SK-N-MC (cell line): ENCODE measurements around the gene DLGAP3.

Source experiments
- DNase-seq: peaks from one replicate; pipeline ENCODE4 v3.0.0-alpha.2; 2011; ENCODE audit warnings: low read depth, low spot score
- H3K27ac ChIP-seq: fragments of 200-600 bp; sonication (generic); 2 replicates; pipeline ENCODE4 v1.5.1; 2016; ENCODE audit warnings: mixed run types
- H3K36me3 ChIP-seq: fragments of 200-600 bp; sonication (generic); 2 replicates; pipeline ENCODE4 v1.6.1; 2017; ENCODE audit warnings: antibody characterized with exemption, low read length, mixed read lengths; ENCODE audit not compliant: insufficient read depth
- H3K4me3 ChIP-seq: fragments of 200-600 bp; sonication (generic); 2 replicates; pipeline ENCODE4 v1.5.1; 2016
- H3K9ac ChIP-seq: fragments of 200-600 bp; sonication (generic); 2 replicates; pipeline ENCODE4 v1.8.0; 2017; ENCODE audit warnings: mixed run types, mixed read lengths; ENCODE audit not compliant: insufficient read length
- H3K9me3 ChIP-seq: fragments of 200-600 bp; sonication (generic); 2 replicates; pipeline ENCODE4 v1.6.1; 2017; ENCODE audit warnings: low read depth, mild to moderate bottlenecking, antibody characterized with exemption, low read length, moderate library complexity, mixed read lengths
- EZH2 ChIP-seq: fragments of 200-600 bp; sonication (generic); IDR thresholded peaks from one replicate; pipeline ENCODE4 v1.6.1; 2017; ENCODE audit warnings: antibody characterized with exemption
- FOXP2 ChIP-seq: optimal IDR thresholded peaks from 2 replicates; pipeline ENCODE3; 2011; ENCODE audit warnings: mild to moderate bottlenecking, moderate library complexity; ENCODE audit not compliant: insufficient read depth; ENCODE audit errors: extremely low read length, control extremely low read depth
- POLR2AphosphoS5 ChIP-seq: IDR thresholded peaks from 2 replicates; pipeline ENCODE4 v1.6.1; 2012; ENCODE audit warnings: mild to moderate bottlenecking, low read depth, low read length, borderline replicate concordance

The DLGAP3 gene

DNA sequence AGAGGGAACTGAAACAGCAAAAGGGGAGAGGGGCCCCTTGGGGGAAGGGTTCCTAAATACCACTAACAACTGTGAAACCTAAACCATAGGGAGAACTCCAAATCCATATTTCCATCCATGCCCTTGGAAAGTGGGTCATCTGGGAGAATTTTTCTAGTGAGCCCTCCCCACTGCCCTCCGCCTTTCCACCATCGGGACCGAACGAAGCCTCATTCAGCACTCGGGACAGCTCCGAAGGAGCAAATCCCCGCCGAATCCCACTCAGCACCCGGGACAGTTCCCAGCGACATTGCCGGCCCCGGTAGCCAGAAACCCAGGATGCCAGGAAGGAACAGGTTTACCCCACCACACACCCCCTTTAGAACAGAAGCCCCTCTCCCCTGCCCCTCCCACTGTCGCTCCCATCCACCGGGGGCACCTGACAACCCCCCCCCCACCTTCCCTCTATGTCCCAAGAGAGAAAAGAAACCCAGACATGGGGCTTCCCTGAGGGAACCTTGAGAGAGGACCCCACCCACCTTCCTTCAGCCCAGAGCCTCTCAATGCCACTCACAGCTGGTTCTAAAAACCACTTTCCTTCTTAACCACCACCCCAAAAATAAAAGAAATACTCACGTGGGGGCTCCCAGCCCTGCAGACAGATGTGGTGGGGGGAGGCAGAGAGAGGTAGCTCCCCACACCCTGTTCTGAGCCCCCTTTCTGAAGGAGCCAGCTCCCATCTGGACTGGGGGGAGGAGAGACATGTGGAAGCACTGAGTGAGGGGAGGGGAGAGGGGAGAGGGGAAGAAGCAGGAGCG, 4.5 kb downstream of the DLGAP3 start:
- Histone ChIP-seq H3K9me3 (no peaks in the 10 kb centered on the region), H3K27ac (no peak overlapping the region), H3K9ac (no peak overlapping the region), H3K4me3 (no peak overlapping the region), H3K36me3 (no peaks in the 10 kb centered on the region)
- TF ChIP-seq POLR2AphosphoS5 (no peak), FOXP2 (no peak), EZH2 (no peak)
- DNase-seq: no peak

DNA sequence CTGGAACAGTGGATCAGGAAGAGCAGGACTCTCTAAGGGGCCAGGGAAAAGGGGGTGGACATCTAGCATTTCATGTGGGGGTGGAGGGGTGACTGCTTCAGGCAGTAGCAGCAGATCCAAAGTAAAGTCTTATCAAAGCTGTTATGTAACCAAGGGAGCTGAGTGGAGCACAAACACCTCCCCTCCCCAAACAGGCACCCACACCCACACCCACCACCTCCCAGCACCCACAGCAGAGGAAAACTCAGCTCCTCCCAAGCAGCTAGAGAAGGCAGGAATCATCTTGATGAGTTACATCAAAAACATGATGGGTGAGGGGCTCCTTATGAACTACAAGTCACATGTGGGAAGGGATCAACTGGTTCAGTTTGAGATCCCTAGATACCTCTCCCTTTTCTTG, 6.0 kb downstream of the DLGAP3 start:
- no peak overlapping the region for H3K27ac ChIP-seq
- H3K4me3 ChIP-seq: no peak overlapping the region
- TF ChIP-seq POLR2AphosphoS5: no peak
- no peak for TF ChIP-seq EZH2
- TF ChIP-seq FOXP2: no peak
- no peaks in the 10 kb centered on the region for H3K36me3 ChIP-seq
- no peak for DNase-seq
- no peaks in the 10 kb centered on the region for H3K9me3 ChIP-seq
- no peak overlapping the region for H3K9ac ChIP-seq

DNA sequence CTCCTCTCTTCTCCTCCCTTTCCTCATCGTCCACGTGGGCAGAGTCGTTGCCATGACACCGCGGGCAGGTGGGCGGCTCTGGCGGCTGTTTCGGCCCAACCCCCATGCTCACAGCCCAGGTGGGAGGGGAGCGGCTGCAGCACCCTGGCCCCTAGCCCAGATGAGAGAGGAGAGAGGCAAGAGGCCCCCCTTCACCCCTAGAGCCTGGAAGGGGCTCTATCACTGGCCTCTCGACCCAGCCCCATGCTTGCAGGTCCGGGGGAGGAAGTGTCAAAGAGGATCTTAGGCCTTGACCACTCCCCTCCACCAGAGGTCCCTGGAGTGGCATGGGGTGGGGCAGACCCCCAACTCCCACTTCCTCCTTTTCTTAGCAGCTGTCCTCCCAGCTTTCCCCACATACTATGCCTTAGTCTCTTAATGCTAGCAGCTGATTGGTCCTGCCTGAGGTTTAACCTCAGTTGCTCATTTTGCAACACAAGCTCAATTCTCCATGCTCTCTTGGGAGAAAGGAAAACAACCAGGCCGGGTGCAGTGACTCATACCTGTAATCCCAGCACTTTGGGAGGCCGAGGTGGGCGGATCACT, 10.4 kb downstream of the DLGAP3 start:
- no peak overlapping the region for H3K27ac ChIP-seq
- no peak for TF ChIP-seq FOXP2
- no peak for TF ChIP-seq POLR2AphosphoS5
- no peak for TF ChIP-seq EZH2
- no peaks in the 10 kb centered on the region for H3K36me3 ChIP-seq
- no peaks in the 10 kb centered on the region for H3K9me3 ChIP-seq
- no peak overlapping the region for H3K4me3 ChIP-seq
- H3K9ac ChIP-seq: no peak overlapping the region
- DNase-seq: no peak

DNA sequence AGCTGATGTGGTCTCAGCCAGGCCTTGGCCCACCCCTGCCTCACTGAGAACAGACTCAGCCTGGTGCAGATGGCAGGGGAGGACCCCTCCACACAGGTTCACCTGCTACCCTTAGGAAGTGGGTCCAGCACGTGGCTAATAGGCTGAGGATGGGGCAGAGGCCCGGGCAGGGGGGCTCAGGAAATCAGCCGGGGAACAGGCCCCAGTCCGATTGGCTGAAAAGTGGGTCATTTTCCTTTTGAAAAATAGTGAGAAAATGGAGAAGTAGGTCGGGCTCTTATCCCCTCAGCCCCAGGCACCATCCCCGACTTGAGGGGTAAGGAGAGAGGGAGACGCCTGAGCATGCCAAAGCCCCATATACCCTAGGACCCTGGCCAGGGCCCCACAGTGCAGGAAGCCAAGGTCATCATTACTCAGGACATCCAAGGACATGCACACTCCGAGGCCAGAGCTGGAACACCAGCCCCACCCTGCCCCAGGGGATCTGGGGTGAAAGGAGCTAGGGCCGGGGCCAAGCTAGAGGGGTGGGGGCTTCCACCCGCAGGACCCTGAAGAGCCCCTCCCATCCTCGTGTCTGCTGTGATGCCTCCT, 11.0 kb downstream of the DLGAP3 start:
- Histone ChIP-seq H3K9ac (no peak overlapping the region), H3K9me3 (no peaks in the 10 kb centered on the region), H3K4me3 (no peak overlapping the region), H3K36me3 (no peaks in the 10 kb centered on the region), H3K27ac (no peak overlapping the region)
- no peak for DNase-seq
- TF ChIP-seq FOXP2: no peak
- TF ChIP-seq POLR2AphosphoS5: no peak
- no peak for TF ChIP-seq EZH2

DNA sequence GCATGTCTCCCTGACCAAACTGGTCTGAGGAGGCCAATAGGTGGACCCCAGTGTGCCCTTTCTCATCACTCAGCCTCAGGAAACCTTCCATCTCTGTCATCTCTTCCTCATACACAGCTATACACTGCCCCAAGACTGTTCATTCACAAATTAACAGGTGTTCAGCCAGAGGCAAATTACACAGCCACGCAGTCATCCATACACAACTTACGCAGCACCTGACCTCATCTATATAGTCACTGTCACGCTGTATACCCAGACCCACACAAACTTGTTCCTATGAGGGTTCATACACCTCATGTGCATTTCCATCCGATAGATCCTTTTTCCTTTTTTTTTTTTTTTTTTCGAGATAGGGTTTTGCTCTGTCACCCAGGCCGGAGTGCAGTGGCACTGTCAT, 12.4 kb downstream of the DLGAP3 start:
- no peak for TF ChIP-seq POLR2AphosphoS5
- TF ChIP-seq FOXP2: no peak
- no peak for TF ChIP-seq EZH2
- no peak for DNase-seq
- H3K27ac ChIP-seq: no peak overlapping the region
- H3K9ac ChIP-seq: no peak overlapping the region
- no peak overlapping the region for H3K4me3 ChIP-seq
- no peaks in the 10 kb centered on the region for H3K9me3 ChIP-seq
- no peaks in the 10 kb centered on the region for H3K36me3 ChIP-seq

DNA sequence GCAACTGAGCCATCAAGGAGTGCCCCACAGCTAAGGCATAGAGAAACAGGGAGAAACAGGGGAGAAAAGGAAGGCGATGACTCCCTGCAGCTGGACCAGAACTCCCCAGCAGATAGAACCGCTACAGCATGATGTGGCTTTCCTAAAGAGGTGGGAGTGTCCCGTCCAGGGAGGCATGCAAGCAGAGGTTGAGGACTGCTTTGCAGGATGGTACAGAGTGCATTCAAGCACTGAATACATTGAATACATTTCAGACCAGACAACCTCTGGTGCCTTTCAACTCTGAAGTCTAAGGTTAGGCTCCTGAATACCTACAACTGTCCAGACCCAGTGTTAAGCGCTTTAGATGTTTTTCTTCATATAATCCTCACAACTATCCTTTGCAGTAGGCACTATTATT, 13.3 kb downstream of the DLGAP3 start:
- Histone ChIP-seq H3K9ac (no peak overlapping the region), H3K9me3 (no peaks in the 10 kb centered on the region), H3K4me3 (no peak overlapping the region), H3K27ac (no peak overlapping the region), H3K36me3 (no peaks in the 10 kb centered on the region)
- no peak for DNase-seq
- no peak for TF ChIP-seq FOXP2
- no peak for TF ChIP-seq POLR2AphosphoS5
- TF ChIP-seq EZH2: no peak

DNA sequence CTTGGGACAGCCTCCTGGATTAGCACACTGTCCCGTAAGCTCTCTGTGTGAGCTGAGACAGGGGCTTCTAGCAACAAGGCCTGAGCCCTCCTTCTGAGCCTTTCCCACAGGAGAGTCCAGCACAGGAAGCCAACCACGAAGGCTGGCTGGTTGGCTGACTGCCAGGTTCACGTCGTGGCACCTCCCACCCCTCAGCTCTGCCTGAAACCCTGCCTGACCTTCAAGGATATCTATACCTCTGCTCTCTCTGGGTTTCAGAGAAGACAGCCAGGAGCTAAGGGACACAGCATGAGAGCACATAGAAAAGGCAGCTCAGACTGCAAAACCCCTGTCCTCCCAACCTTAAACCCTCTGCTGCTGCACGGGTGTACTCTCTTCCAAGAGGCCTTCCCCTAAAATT, 13.9 kb downstream of the DLGAP3 start:
- Histone ChIP-seq H3K4me3 (no peak overlapping the region), H3K9ac (no peak overlapping the region), H3K27ac (no peak overlapping the region), H3K9me3 (no peaks in the 10 kb centered on the region), H3K36me3 (no peaks in the 10 kb centered on the region)
- no peak for DNase-seq
- TF ChIP-seq EZH2: no peak
- TF ChIP-seq POLR2AphosphoS5: no peak
- no peak for TF ChIP-seq FOXP2

DNA sequence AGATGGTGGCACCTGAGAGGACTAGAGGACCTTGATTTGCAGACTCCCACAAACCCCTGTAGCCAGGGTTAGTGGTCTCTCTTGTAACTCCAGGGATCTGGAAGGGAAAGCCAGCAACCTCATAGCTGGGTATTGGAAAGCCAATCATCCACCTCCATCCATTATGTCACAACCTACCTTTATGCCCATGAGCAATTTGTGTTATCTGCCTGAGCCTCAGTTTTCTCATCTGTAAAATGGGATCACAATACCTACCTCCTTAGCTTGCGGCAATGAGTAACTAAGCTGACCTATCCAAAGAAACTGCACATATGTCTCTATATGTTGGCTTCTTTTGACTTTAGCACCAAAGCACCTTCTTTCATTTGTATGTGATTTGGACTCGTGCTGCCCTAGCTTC, 14.5 kb downstream of the DLGAP3 start:
- no peak for DNase-seq
- Histone ChIP-seq H3K9ac (no peak overlapping the region), H3K4me3 (no peak overlapping the region), H3K9me3 (no peaks in the 10 kb centered on the region), H3K27ac (no peak overlapping the region), H3K36me3 (no peaks in the 10 kb centered on the region)
- TF ChIP-seq EZH2 (no peak), POLR2AphosphoS5 (no peak), FOXP2 (no peak)
